Astrocyte (in vitro differentiated cells and primary cell): ENCODE results near the gene SNCB. TPM values are rescaled to one million over a fixed set of nuclear protein-coding genes. Genes with fewer than 3 reads are reported as not detected.

Experiments used
- DNase-seq: peaks from one replicate; pipeline ENCODE4 v3.0.0-alpha.2; 2010; ENCODE audit warnings: low read depth
- FAIRE-seq: peaks from 2 replicates; lab custom pipeline; 2011; peaks lifted over from hg19 to GRCh38; lab: Jason Lieb, UNC
- H2AFZ ChIP-seq: 2 replicates; pipeline ENCODE4 v1.6.0; 2012; ENCODE audit warnings: low read depth, low read length, inconsistent platforms
- H3K27ac ChIP-seq: 2 replicates; pipeline ENCODE4 v1.5.1; 2011; ENCODE audit warnings: low read depth, low read length, inconsistent platforms
- H3K27me3 ChIP-seq: 2 replicates; pipeline ENCODE4 v1.6.0; 2011; ENCODE audit warnings: low read length, inconsistent platforms; ENCODE audit not compliant: insufficient read depth
- H3K36me3 ChIP-seq: 2 replicates; pipeline ENCODE4 v1.5.1; 2011; ENCODE audit warnings: low read length, inconsistent platforms; ENCODE audit not compliant: insufficient read depth
- H3K4me1 ChIP-seq: 2 replicates; pipeline ENCODE4 v1.5.1; 2011; ENCODE audit warnings: low read length, inconsistent platforms; ENCODE audit not compliant: insufficient read depth
- H3K4me2 ChIP-seq: 2 replicates; pipeline ENCODE4 v1.6.0; 2012; ENCODE audit warnings: low read length, inconsistent platforms
- H3K4me3 ChIP-seq: 2 replicates; pipeline ENCODE4 v1.5.1; 2011; ENCODE audit warnings: low read depth, mild to moderate bottlenecking, low read length, inconsistent platforms; ENCODE audit not compliant: insufficient read depth
- H3K79me2 ChIP-seq: 2 replicates; pipeline ENCODE4 v1.6.0; 2012; ENCODE audit warnings: mild to moderate bottlenecking, low read length, inconsistent platforms; ENCODE audit not compliant: insufficient read depth
- H3K9ac ChIP-seq: 2 replicates; pipeline ENCODE4 v1.6.0; 2012; ENCODE audit warnings: mild to moderate bottlenecking, low read length, inconsistent platforms
- H3K9me3 ChIP-seq: 2 replicates; pipeline ENCODE4 v1.5.1; 2012; ENCODE audit warnings: low read depth, mild to moderate bottlenecking, low read length, inconsistent platforms; ENCODE audit not compliant: insufficient read depth
- H4K20me1 ChIP-seq: 2 replicates; pipeline ENCODE4 v1.6.0; 2012; ENCODE audit warnings: low read length, inconsistent platforms; ENCODE audit not compliant: insufficient read depth
- H3K27ac Mint-ChIP-seq: one replicate; pipeline ENCODE4 v1.8.0; 2021; ENCODE audit warnings: mild to moderate bottlenecking, mixed read lengths; ENCODE audit not compliant: unreplicated experiment
- H3K27me3 Mint-ChIP-seq: one replicate; pipeline ENCODE4 v1.8.0; 2021; ENCODE audit warnings: low read depth, mixed read lengths; ENCODE audit not compliant: unreplicated experiment
- H3K36me3 Mint-ChIP-seq: one replicate; pipeline ENCODE4 v1.8.0; 2021; ENCODE audit warnings: low read depth, mixed read lengths; ENCODE audit not compliant: unreplicated experiment
- H3K4me1 Mint-ChIP-seq: one replicate; pipeline ENCODE4 v1.8.0; 2021; ENCODE audit warnings: low read depth, mixed read lengths; ENCODE audit not compliant: unreplicated experiment
- H3K4me3 Mint-ChIP-seq: one replicate; pipeline ENCODE4 v1.8.0; 2021; ENCODE audit warnings: mild to moderate bottlenecking, moderate library complexity, mixed read lengths; ENCODE audit not compliant: unreplicated experiment
- H3K9me3 Mint-ChIP-seq: one replicate; pipeline ENCODE4 v1.8.0; 2021; ENCODE audit warnings: mild to moderate bottlenecking, mixed read lengths; ENCODE audit not compliant: unreplicated experiment
- EZH2 ChIP-seq: IDR thresholded peaks from 2 replicates; pipeline ENCODE4 v1.6.1; 2012; ENCODE audit warnings: mild to moderate bottlenecking, low read length, inconsistent platforms; ENCODE audit not compliant: insufficient read depth
- total RNA-seq: library from RNA; stranded (reverse); gene quantifications from 2 replicates; pipeline ENCODE4 v1.2.1, GENCODE V29; 2021
- TF ChIP-seq, protein P1 (sequence below): IDR thresholded peaks from 2 replicates; pipeline ENCODE4 v1.5.1; 2011; ENCODE audit warnings: low read depth, mild to moderate bottlenecking, inconsistent platforms, low read length, moderate library complexity; ENCODE audit not compliant: insufficient read depth

The SNCB gene
- total RNA-seq, 1 donor from 2014 or later, result 3.4 TPM

DNA sequence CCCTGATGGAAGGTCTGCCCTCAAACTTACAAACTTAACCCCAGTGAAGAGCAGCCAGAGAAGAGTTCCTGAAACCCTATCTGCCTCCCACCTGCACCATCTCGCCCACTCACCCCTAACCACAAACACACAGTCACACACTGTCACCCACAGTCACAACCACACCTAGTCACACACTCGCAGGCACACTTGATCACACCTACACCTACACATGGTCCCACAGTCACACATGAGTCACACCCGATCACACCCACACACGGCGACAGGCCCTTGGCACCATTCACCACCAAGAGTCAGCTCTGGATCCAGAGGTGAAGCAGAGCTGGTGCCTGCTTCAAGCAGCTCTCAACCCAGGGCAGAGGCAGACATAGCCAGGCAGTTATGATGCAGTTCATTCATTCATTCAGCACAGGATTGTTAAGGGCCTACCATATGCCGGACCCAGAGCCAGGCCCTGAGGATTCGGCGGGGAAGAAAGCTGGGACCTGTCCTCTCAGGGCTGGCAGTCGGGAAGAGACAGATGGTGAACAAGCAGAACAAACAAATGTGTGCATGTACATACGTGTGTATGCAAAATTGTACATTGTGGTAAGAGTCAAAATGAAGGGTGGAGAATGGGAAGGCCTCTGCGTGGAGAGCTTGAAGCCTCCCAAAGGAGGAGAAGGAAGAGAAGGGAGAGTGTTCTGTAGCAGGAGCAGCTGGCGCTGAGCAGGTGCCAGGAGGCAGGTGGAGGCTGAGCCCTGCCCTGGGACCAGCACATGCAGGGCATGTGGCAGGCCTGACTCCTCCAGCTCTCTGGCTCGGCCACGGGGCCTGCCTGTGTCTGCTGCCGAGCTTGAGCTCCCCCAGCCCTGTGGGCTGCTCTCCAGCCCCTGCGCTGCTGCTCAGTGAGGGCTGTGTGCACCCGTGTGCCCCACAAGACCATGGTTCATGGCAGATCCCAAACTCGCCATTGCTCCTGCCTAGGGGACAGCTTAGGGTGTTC lies 23.4 kb upstream of the SNCB start:
- H3K9me3 ChIP-seq, result no peaks in the 10 kb centered on the region
- TF ChIP-seq, protein P1, sequence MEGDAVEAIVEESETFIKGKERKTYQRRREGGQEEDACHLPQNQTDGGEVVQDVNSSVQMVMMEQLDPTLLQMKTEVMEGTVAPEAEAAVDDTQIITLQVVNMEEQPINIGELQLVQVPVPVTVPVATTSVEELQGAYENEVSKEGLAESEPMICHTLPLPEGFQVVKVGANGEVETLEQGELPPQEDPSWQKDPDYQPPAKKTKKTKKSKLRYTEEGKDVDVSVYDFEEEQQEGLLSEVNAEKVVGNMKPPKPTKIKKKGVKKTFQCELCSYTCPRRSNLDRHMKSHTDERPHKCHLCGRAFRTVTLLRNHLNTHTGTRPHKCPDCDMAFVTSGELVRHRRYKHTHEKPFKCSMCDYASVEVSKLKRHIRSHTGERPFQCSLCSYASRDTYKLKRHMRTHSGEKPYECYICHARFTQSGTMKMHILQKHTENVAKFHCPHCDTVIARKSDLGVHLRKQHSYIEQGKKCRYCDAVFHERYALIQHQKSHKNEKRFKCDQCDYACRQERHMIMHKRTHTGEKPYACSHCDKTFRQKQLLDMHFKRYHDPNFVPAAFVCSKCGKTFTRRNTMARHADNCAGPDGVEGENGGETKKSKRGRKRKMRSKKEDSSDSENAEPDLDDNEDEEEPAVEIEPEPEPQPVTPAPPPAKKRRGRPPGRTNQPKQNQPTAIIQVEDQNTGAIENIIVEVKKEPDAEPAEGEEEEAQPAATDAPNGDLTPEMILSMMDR, result no peak
- no peak for TF ChIP-seq EZH2
- Mint-ChIP-seq H3K36me3 (peaks cover 13% of the 10 kb centered on the region), H3K27me3 (no peaks in the 10 kb centered on the region), H3K4me1 (peaks cover 23% of the 10 kb centered on the region), H3K9me3 (no peaks in the 10 kb centered on the region), H3K4me3 (peak overlapping the region; percentile 51), H3K27ac (peak overlapping the region; percentile 1)
- H3K36me3 ChIP-seq, result no peaks in the 10 kb centered on the region
- peaks cover 26% of the 10 kb centered on the region for H3K79me2 ChIP-seq
- peaks cover 16% of the 10 kb centered on the region for H3K4me1 ChIP-seq
- FAIRE-seq (no peak), DNase-seq (no peak)
- no peak overlapping the region for H3K4me3 ChIP-seq
- no peak overlapping the region for H2AFZ ChIP-seq
- peak overlapping the region; percentile 45 for H3K4me2 ChIP-seq
- peaks cover 72% of the 10 kb centered on the region for H4K20me1 ChIP-seq
- H3K27me3 ChIP-seq, result no peaks in the 10 kb centered on the region
- H3K27ac ChIP-seq, result no peak overlapping the region
- H3K9ac ChIP-seq, result no peak overlapping the region

DNA sequence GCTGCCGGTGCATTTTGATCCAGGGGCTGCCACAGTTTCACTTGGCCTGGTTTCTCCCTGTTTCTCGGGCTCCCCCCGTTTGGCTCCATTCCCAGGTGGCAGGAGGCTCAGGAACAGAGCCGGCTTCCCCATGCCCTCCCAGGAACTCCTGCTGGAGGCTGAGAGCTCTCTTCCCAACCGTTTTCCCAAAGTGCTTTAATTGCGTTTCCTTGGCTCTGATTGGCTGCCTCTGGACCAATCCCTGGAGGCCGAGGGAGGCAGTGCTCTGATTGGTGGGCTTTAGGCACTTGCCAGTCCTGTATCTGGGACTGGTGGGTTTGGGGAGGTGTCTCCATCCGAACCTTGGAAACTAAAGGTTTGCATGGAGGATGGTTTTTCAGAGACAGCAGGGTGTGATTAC lies 21.8 kb upstream of the SNCB start:
- H3K9me3 ChIP-seq, result no peaks in the 10 kb centered on the region
- Mint-ChIP-seq H3K9me3 (no peaks in the 10 kb centered on the region), H3K4me1 (peaks cover 17% of the 10 kb centered on the region), H3K27me3 (no peaks in the 10 kb centered on the region), H3K27ac (no peak overlapping the region), H3K36me3 (peaks cover 5% of the 10 kb centered on the region), H3K4me3 (no peak overlapping the region)
- peaks cover 24% of the 10 kb centered on the region for H3K4me1 ChIP-seq
- no peak overlapping the region for H3K4me3 ChIP-seq
- H4K20me1 ChIP-seq, result peaks cover 64% of the 10 kb centered on the region
- H3K4me2 ChIP-seq, result no peak overlapping the region
- H3K27ac ChIP-seq, result no peak overlapping the region
- no peak for TF ChIP-seq EZH2
- no peak for DNase-seq
- no peaks in the 10 kb centered on the region for H3K36me3 ChIP-seq
- H2AFZ ChIP-seq, result no peak overlapping the region
- H3K9ac ChIP-seq, result no peak overlapping the region
- FAIRE-seq, result no peak
- H3K27me3 ChIP-seq, result no peaks in the 10 kb centered on the region
- peaks cover 38% of the 10 kb centered on the region for H3K79me2 ChIP-seq

- Mint-ChIP-seq H3K4me1 (peaks cover 17% of the 10 kb centered on the region), H3K27ac (no peak overlapping the region), H3K27me3 (no peaks in the 10 kb centered on the region), H3K36me3 (peaks cover 5% of the 10 kb centered on the region), H3K9me3 (no peaks in the 10 kb centered on the region), H3K4me3 (no peak overlapping the region)
- no peak for DNase-seq
- FAIRE-seq, result no peak
- peaks cover 28% of the 10 kb centered on the region for H3K4me1 ChIP-seq
- no peak overlapping the region for H3K9ac ChIP-seq
- H3K4me2 ChIP-seq, result no peak overlapping the region
- H3K4me3 ChIP-seq, result no peak overlapping the region
- TF ChIP-seq, protein P1, result no peak
- TF ChIP-seq EZH2, result no peak
- no peaks in the 10 kb centered on the region for H3K36me3 ChIP-seq
- no peaks in the 10 kb centered on the region for H3K9me3 ChIP-seq
- H3K27ac ChIP-seq, result no peak overlapping the region
- H3K79me2 ChIP-seq, result peaks cover 38% of the 10 kb centered on the region
- H4K20me1 ChIP-seq, result peaks cover 64% of the 10 kb centered on the region
- no peak overlapping the region for H2AFZ ChIP-seq
- H3K27me3 ChIP-seq, result no peaks in the 10 kb centered on the region
These were observed 21.2 kb upstream of the SNCB start for GRCh38 chr5:176651472-176651980.
